Naive thymus-derived CD4-positive, alpha-beta T cell (primary cell): ENCODE results near the gene LRRC74B. TPM values are rescaled to one million over a fixed set of nuclear protein-coding genes. Genes with fewer than 3 reads are reported as not detected.

Experiments
- ATAC-seq: fragments of 150-1000 bp; cut with Tn5 transposase; 2 replicates; pipeline ENCODE4 v1.10.0; 2021; ENCODE audit warnings: mild to moderate bottlenecking, moderate library complexity
- CTCF ChIA-PET: fragments of 350-600 bp; sonication (Branson Sonifier 250); formaldehyde crosslinking; loops from one replicate; lab custom pipeline; 2021; ENCODE audit warnings: antibody characterized with exemption; lab: Charles Lee
- POLR2A ChIA-PET: fragments of 350-600 bp; sonication (Branson Sonifier 250); formaldehyde crosslinking; loops from one replicate; lab custom pipeline; 2021; ENCODE audit warnings: antibody characterized with exemption, inconsistent platforms; lab: Charles Lee
- DNase-seq, 9 donors: peaks; one replicate each; pipeline versions ENCODE4 v3.0.0 to v3.0.0-alpha.2; 2020 to 2022; ENCODE audit warnings: mixed read lengths in 1 of 9
- H3K27ac ChIP-seq: one replicate; pipeline ENCODE4 v1.7.0; 2013; ENCODE audit warnings: mild to moderate bottlenecking, low read depth, low read length, moderate library complexity
- H3K27me3 ChIP-seq, 2 donors: one replicate each; pipeline ENCODE4 v1.7.0; 2013; ENCODE audit warnings: low read length in 2 of 2, mild to moderate bottlenecking in 2 of 2, moderate library complexity in 2 of 2; ENCODE audit not compliant: control insufficient read depth in 2 of 2, insufficient read depth in 2 of 2
- H3K36me3 ChIP-seq, 3 experiments: 1 replicate in 2 of 3; 2 replicates in 1 of 3; pipeline ENCODE4 v1.7.0; 2013; ENCODE audit warnings: low read length in 3 of 3, mild to moderate bottlenecking in 3 of 3, moderate library complexity in 1 of 3; ENCODE audit not compliant: insufficient read depth in 3 of 3, control insufficient read depth in 2 of 3
- H3K4me1 ChIP-seq, 2 donors: one replicate each; pipeline ENCODE4 v1.7.0; 2013; ENCODE audit warnings: low read length in 2 of 2, mild to moderate bottlenecking in 2 of 2, moderate library complexity in 1 of 2; ENCODE audit not compliant: control insufficient read depth in 2 of 2, insufficient read depth in 2 of 2
- H3K4me3 ChIP-seq: 2 replicates; pipeline ENCODE4 v1.7.0; 2013; ENCODE audit warnings: mild to moderate bottlenecking, low read length
- H3K9me3 ChIP-seq, 3 experiments: 1 replicate in 2 of 3; 2 replicates in 1 of 3; pipeline ENCODE4 v1.7.0; 2013; ENCODE audit warnings: low read length in 3 of 3; ENCODE audit not compliant: control insufficient read depth in 2 of 3
- H3K27ac Mint-ChIP-seq, 9 donors: one replicate each; pipeline ENCODE4 v1.8.0; 2020 to 2022; ENCODE audit warnings: mixed read lengths in 9 of 9, mild to moderate bottlenecking in 8 of 9, moderate library complexity in 5 of 9, inconsistent platforms in 2 of 9
- H3K27me3 Mint-ChIP-seq, 5 donors: one replicate each; pipeline ENCODE4 v1.8.0; 2021 to 2022; ENCODE audit warnings: mixed read lengths in 5 of 5, mild to moderate bottlenecking in 1 of 5
- H3K36me3 Mint-ChIP-seq, 5 donors: one replicate each; pipeline ENCODE4 v1.8.0; 2020 to 2022; ENCODE audit warnings: mixed read lengths in 5 of 5, mild to moderate bottlenecking in 3 of 5, inconsistent platforms in 1 of 5
- H3K4me1 Mint-ChIP-seq, 7 donors: one replicate each; pipeline ENCODE4 v1.8.0; 2020 to 2022; ENCODE audit warnings: mixed read lengths in 7 of 7, mild to moderate bottlenecking in 3 of 7, inconsistent platforms in 1 of 7
- H3K4me3 Mint-ChIP-seq, 10 donors: one replicate each; pipeline ENCODE4 v1.8.0; 2020 to 2022; ENCODE audit warnings: mild to moderate bottlenecking in 10 of 10, mixed read lengths in 10 of 10, moderate library complexity in 6 of 10, inconsistent platforms in 2 of 10
- H3K9me3 Mint-ChIP-seq, 11 donors: one replicate each; pipeline ENCODE4 v1.8.0; 2020 to 2022; ENCODE audit warnings: mixed read lengths in 11 of 11, mild to moderate bottlenecking in 4 of 11, inconsistent platforms in 1 of 11, moderate library complexity in 1 of 11
- intact Hi-C, 2 donors: fragments of 100-400 bp; cut with micrococcal nuclease; formaldehyde crosslinking; loops; one replicate each; pipeline ENCODE4 v1.15.1; 2023
- polyA plus RNA-seq, 2 donors: library from polyadenylated mRNA; unstranded; fragments of 300-500 nt; fragmentation: Illumina TruSeq; gene quantifications; one replicate each; pipeline ENCODE4 v1.2.3, GENCODE V29; 2021
- total RNA-seq, 6 experiments: library from RNA in 5 of 6; stranded (reverse) in 5 of 6; gene quantifications; 1 replicate in 5 of 6; 2 replicates in 1 of 6; pipeline ENCODE4 v1.2.3 and lab custom pipeline; 2021 to 2026

The LRRC74B gene
- total and polyA plus RNA-seq, 7 experiments from 2014 or later: not detected

DNA sequence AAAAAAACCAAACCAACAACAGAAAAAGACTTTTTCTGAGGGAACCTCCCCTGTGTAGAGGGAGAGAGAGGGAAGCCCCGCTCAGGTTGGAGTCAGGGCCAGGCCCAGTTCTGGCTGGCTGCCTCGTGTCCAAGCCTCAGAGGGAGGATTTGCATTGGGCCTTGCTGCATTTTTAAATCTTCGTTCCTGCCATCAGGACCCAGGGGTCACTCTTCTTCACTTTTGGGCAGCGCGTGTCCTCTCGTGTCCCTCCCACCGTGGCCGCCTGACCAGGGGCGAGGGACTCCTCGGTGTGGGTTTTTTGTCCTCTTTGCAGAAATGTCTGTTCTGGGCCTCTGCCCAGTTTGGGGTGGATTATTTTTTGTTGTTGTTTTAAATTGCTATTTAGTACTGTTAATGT is 57.9 kb downstream of the LRRC74B start:
- Histone ChIP-seq H3K4me3 (no peak overlapping the region), H3K9me3 (no peaks in the 10 kb centered on the region), H3K27me3 (no peaks in the 10 kb centered on the region), H3K36me3 (no peaks in the 10 kb centered on the region), H3K27ac (no peak overlapping the region), H3K4me1 (peaks cover 0 to 5% of the 10 kb centered on the region in 2 donors)
- DNase-seq: no peak
- peaks cover 5 to 14% (median 8%) of the 10 kb centered on the region in 7 donors for H3K4me1 Mint-ChIP-seq
- peaks cover 0 to 42% (median 19%) of the 10 kb centered on the region in 5 donors for H3K27me3 Mint-ChIP-seq
- no peak overlapping the region for H3K4me3 Mint-ChIP-seq
- peaks cover 0 to 1% (median 0%) of the 10 kb centered on the region in 11 donors for H3K9me3 Mint-ChIP-seq
- ATAC-seq: no peak
- intact Hi-C loops: no loop called here
- CTCF ChIA-PET: interaction anchor here (0.6 kb wide), 1 partner anchor 1506 kb away, joined by 5 read pairs; no protein-coding TSS in a partner anchor
- H3K36me3 Mint-ChIP-seq: no peaks in the 10 kb centered on the region
- no peak overlapping the region for H3K27ac Mint-ChIP-seq
- POLR2A ChIA-PET: no interaction called here

DNA sequence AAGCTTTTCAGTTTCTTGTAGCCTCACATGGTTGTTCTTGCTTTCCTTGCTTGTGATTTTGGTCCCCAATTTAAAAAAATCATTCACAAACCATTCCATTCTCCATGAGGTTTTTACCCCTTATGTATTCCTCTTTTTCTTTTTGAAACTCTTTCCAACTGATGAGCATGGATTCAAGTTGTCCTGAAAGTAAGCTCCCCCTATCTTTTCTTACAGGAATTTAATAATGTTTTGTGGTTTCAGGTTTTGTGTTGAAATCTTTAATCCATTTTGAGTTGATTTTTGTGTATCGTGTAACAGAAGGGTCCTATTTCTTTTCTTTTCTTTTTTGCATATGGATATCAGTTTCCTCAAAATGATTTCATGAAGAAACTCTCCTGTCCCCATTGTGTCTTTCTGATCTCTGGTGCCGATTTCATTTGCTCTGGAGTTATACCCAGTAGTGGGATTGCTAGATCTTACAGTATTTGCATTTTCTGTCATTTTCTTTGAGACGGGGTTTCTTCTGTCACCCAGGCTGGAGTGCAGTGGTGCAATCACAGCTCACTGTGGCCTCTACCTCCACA is 58.5 kb downstream of the LRRC74B start:
- Mint-ChIP-seq H3K9me3 (peaks cover 0 to 1% (median 0%) of the 10 kb centered on the region in 11 donors), H3K27ac (no peak overlapping the region), H3K27me3 (peaks cover 0 to 42% (median 19%) of the 10 kb centered on the region in 5 donors), H3K36me3 (no peaks in the 10 kb centered on the region), H3K4me1 (peaks cover 5 to 14% (median 8%) of the 10 kb centered on the region in 7 donors), H3K4me3 (no peak overlapping the region)
- ATAC-seq: no peak
- DNase-seq: no peak
- H3K9me3 ChIP-seq: no peaks in the 10 kb centered on the region
- no peak overlapping the region for H3K4me3 ChIP-seq
- intact Hi-C loops: no loop called here
- ChIA-PET CTCF (interaction anchor here (0.6 kb wide), 1 partner anchor 145 kb away, joined by 4 read pairs; no protein-coding TSS in a partner anchor), POLR2A (no interaction called here)
- H3K27ac ChIP-seq: no peak overlapping the region
- H3K27me3 ChIP-seq: no peaks in the 10 kb centered on the region
- H3K4me1 ChIP-seq: peaks cover 0 to 5% of the 10 kb centered on the region in 2 donors
- no peaks in the 10 kb centered on the region for H3K36me3 ChIP-seq

DNA sequence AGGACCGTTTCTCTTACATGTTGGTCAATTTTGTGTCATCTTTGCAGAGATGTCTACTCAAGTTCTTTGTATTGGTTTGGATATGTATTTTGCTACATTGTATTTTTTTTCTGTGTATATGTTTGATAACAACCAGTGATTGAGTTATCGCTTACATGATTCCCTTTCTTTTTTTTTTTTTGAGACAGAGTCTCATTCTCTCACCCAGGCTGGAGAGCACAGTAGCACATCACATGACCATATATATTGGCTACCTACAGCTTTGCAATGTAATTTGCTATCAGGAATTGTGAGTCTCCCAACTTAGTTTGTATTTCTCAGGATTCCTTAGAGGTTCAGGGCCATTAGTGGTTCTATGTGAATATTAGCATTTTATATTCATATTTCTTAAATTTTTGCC is 59.5 kb downstream of the LRRC74B start:
- POLR2A ChIA-PET: no interaction called here
- no peaks in the 10 kb centered on the region for H3K36me3 Mint-ChIP-seq
- Histone ChIP-seq H3K9me3 (no peaks in the 10 kb centered on the region), H3K27ac (no peak overlapping the region), H3K27me3 (no peaks in the 10 kb centered on the region), H3K4me3 (no peak overlapping the region), H3K36me3 (no peaks in the 10 kb centered on the region), H3K4me1 (peaks cover 0 to 5% of the 10 kb centered on the region in 2 donors)
- no peak overlapping the region for H3K27ac Mint-ChIP-seq
- ATAC-seq (no peak), DNase-seq (no peak)
- CTCF ChIA-PET: no interaction called here
- H3K9me3 Mint-ChIP-seq: peaks cover 0 to 1% (median 0%) of the 10 kb centered on the region in 11 donors
- H3K4me3 Mint-ChIP-seq: no peak overlapping the region
- intact Hi-C loops: no loop called here
- peaks cover 0 to 42% (median 14%) of the 10 kb centered on the region in 5 donors for H3K27me3 Mint-ChIP-seq
- peaks cover 5 to 14% (median 8%) of the 10 kb centered on the region in 7 donors for H3K4me1 Mint-ChIP-seq

DNA sequence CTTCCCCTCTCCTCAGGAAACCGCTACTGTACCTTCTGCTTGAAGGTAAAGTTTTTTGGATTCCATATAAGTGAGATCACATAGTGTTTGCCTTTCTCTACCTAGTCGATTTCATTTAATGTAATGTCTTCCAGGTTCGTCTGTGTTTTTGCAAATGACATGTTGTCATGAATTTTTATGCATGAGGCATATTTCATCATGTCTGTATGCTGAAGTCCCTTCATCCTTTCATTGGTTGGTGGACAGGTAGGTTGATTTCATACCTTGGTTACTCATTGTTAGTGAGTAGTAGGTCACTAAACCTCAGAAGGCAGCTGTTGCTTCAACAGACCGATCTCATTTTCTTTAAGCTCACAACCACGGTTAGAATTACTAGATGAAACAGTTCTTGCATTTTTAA is 60.3 kb downstream of the LRRC74B start:
- Histone ChIP-seq H3K4me3 (no peak overlapping the region), H3K27ac (no peak overlapping the region), H3K9me3 (no peaks in the 10 kb centered on the region), H3K4me1 (peaks cover 0 to 5% of the 10 kb centered on the region in 2 donors), H3K27me3 (no peaks in the 10 kb centered on the region), H3K36me3 (no peaks in the 10 kb centered on the region)
- DNase-seq (no peak), ATAC-seq (no peak)
- ChIA-PET POLR2A (no interaction called here), CTCF (no interaction called here)
- intact Hi-C loops: no loop called here
- no peaks in the 10 kb centered on the region for H3K36me3 Mint-ChIP-seq
- H3K4me3 Mint-ChIP-seq: no peak overlapping the region
- peaks cover 5 to 14% (median 8%) of the 10 kb centered on the region in 7 donors for H3K4me1 Mint-ChIP-seq
- H3K27me3 Mint-ChIP-seq: peaks cover 0 to 43% (median 14%) of the 10 kb centered on the region in 5 donors
- H3K27ac Mint-ChIP-seq: no peak overlapping the region
- peaks cover 0 to 1% (median 0%) of the 10 kb centered on the region in 11 donors for H3K9me3 Mint-ChIP-seq

DNA sequence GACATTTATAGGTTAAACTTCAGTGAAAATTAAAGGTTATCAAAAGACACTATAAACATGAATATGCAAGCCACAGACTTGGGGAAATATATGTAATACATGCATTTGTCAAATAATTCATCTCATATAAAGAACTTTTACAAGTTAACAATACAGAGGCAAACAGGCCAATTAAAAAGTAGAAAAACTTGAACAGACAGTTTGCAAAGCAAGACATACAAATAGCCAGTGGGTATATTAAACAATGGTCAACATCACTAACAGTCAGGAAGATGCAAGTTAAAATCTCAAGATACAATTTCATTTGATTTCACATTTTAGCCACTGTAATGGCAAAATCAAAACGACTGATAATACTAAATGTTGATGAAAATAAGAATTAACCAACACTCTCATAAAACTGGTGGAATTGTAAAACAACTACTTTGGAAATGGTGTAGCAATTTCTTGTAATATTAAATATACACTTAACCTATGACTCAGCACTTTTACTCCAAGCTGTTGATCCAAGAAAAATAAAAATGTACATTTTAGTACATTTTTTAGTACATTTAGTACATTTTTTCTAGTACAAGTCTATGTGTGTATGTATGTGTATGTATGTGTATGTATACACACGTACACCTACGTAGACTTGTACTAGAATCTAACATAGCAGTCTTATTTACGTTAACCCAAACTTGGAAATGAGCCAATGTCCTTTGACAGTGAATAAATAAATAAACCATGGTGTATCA is 62.8 kb downstream of the LRRC74B start:
- H3K27ac ChIP-seq: no peak overlapping the region
- intact Hi-C loops: no loop called here
- H3K27ac Mint-ChIP-seq: no peak overlapping the region
- H3K4me3 Mint-ChIP-seq: no peak overlapping the region
- H3K4me1 Mint-ChIP-seq: peaks cover 0 to 5% (median 0%) of the 10 kb centered on the region in 7 donors
- ChIA-PET POLR2A (no interaction called here), CTCF (no interaction called here)
- H3K27me3 ChIP-seq: no peaks in the 10 kb centered on the region
- no peak overlapping the region for H3K4me3 ChIP-seq
- no peaks in the 10 kb centered on the region for H3K4me1 ChIP-seq
- ATAC-seq: no peak
- H3K36me3 Mint-ChIP-seq: no peaks in the 10 kb centered on the region
- H3K9me3 Mint-ChIP-seq: peaks cover 0 to 1% (median 0%) of the 10 kb centered on the region in 11 donors
- no peaks in the 10 kb centered on the region for H3K9me3 ChIP-seq
- peaks cover 0 to 33% (median 14%) of the 10 kb centered on the region in 5 donors for H3K27me3 Mint-ChIP-seq
- no peak for DNase-seq
- H3K36me3 ChIP-seq: no peaks in the 10 kb centered on the region
